SU-DHL-6 (cell line): ENCODE results near the gene CDYL2.

Experiments
- H2AFZ ChIP-seq: fragments of 200-600 bp; sonication (generic); 2 replicates; pipeline ENCODE4 v1.6.1; 2014; ENCODE audit warnings: low read depth, mild to moderate bottlenecking, moderate library complexity, mixed read lengths, antibody characterized with exemption, low read length; ENCODE audit not compliant: severe bottlenecking
- H3F3A ChIP-seq: fragments of 200-600 bp; shearing (Covaris generic); 2 replicates; pipeline ENCODE4 v1.6.0; 2016; ENCODE audit warnings: antibody characterized with exemption, mild to moderate bottlenecking; ENCODE audit not compliant: insufficient read depth
- H3K27ac ChIP-seq: fragments of 200-600 bp; sonication (generic); 2 replicates; pipeline ENCODE4 v1.5.1; 2016; ENCODE audit warnings: low read depth, mild to moderate bottlenecking, low read length, moderate library complexity, mixed read lengths
- H3K27me3 ChIP-seq: fragments of 200-600 bp; sonication (generic), shearing (Covaris generic); 2 replicates; pipeline ENCODE4 v1.6.0; 2014; ENCODE audit warnings: mild to moderate bottlenecking, low read length
- H3K36me3 ChIP-seq: fragments of 200-600 bp; sonication (generic); 2 replicates; pipeline ENCODE4 v1.6.1; 2014; ENCODE audit warnings: mild to moderate bottlenecking, low read length, mixed read lengths
- H3K4me2 ChIP-seq: fragments of 300-600, 200-600 bp; shearing (Covaris generic), sonication (generic); 2 replicates; pipeline ENCODE4 v1.6.0; 2014; ENCODE audit warnings: low read length, low read depth, mild to moderate bottlenecking; ENCODE audit not compliant: poor library complexity, severe bottlenecking
- H3K4me3 ChIP-seq: fragments of 200-600 bp; sonication (generic); 2 replicates; pipeline ENCODE4 v1.5.1; 2014; ENCODE audit warnings: antibody characterized with exemption, low read length, mild to moderate bottlenecking, mixed read lengths; ENCODE audit not compliant: insufficient read depth, poor library complexity, severe bottlenecking
- H3K79me2 ChIP-seq: fragments of 200-600 bp; sonication (generic); 2 replicates; pipeline ENCODE4 v1.6.1; 2014; ENCODE audit warnings: mild to moderate bottlenecking, low read length, moderate library complexity; ENCODE audit not compliant: insufficient read depth
- H3K9ac ChIP-seq: fragments of 200-600 bp; sonication (generic); 2 replicates; pipeline ENCODE4 v1.7.0; 2014; ENCODE audit warnings: mild to moderate bottlenecking, low read length
- H3K9me2 ChIP-seq: fragments of 200-600 bp; sonication (generic); replicated peaks from 2 replicates; pipeline ENCODE4 v1.6.1; 2014; ENCODE audit warnings: low read length; ENCODE audit not compliant: insufficient read depth
- H3K9me3 ChIP-seq: fragments of 200-600 bp; sonication (generic); 2 replicates; pipeline ENCODE4 v1.6.1; 2014; ENCODE audit warnings: low read length, mixed read lengths; ENCODE audit not compliant: insufficient read depth
- H4K20me1 ChIP-seq: fragments of 200-600 bp; sonication (generic); 2 replicates; pipeline ENCODE4 v1.6.1; 2014; ENCODE audit warnings: low read depth, mild to moderate bottlenecking, antibody characterized with exemption, low read length, moderate library complexity, mixed read lengths
- EZH2phosphoT487 ChIP-seq: fragments of 200-600 bp; sonication (generic), shearing (Covaris generic); conservative IDR thresholded peaks from 2 replicates; pipeline ENCODE4 v1.6.1; 2018; ENCODE audit warnings: mild to moderate bottlenecking, antibody characterized with exemption, low read length, moderate library complexity, mixed read lengths
- TF ChIP-seq, protein P1 (sequence below): fragments of 200-600 bp; sonication (generic); IDR thresholded peaks from one replicate; pipeline ENCODE4 v1.5.1; 2017; ENCODE audit warnings: antibody characterized with exemption, mild to moderate bottlenecking, low read length, moderate library complexity; ENCODE audit not compliant: insufficient read depth, poor library complexity, severe bottlenecking

CDYL2 gene

DNA sequence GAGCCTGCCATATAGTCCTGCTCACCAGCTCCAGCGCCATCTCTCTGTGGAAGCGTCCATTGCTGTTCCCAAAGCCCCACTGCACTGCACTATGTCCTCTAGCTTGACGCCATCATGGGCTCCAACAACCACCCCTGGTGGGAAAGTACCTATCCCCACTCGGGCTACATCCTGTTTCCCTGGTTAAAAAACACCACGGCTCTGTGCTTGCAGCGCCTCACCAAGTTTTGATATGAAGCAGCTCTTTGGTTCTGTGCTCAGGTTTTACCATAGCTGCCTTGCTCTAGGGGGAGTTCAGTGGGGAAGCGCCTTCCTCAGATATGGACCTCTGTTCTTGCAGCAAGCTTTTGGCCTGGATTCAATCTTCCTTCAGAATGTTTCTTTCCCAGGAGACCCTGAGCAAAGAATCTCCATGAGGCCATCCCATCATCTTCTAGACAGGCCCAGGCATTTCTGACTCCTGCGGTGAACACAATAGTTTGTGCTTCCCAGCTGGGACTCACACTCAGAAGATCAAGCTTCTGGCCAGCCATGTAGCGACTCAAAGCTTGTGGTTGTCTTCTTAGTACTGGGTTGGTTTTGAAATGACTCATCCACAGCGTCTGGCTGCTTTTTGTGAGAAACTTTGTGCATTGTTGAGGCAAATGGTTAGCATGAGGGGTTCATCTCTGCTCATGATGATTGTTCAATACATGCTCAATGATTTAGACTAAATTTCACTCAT is 224.1 kb downstream of the CDYL2 start:
- Histone ChIP-seq H3K36me3 (no peaks in the 10 kb centered on the region), H3K9me2 (no peaks in the 10 kb centered on the region), H2AFZ (no peak overlapping the region), H3K9me3 (no peaks in the 10 kb centered on the region), H3K4me2 (no peak overlapping the region), H3K27me3 (no peaks in the 10 kb centered on the region), H3F3A (no peaks in the 10 kb centered on the region), H4K20me1 (no peaks in the 10 kb centered on the region), H3K4me3 (no peak overlapping the region), H3K27ac (no peak overlapping the region), H3K9ac (no peak overlapping the region), H3K79me2 (no peaks in the 10 kb centered on the region)
- TF ChIP-seq, protein P1, sequence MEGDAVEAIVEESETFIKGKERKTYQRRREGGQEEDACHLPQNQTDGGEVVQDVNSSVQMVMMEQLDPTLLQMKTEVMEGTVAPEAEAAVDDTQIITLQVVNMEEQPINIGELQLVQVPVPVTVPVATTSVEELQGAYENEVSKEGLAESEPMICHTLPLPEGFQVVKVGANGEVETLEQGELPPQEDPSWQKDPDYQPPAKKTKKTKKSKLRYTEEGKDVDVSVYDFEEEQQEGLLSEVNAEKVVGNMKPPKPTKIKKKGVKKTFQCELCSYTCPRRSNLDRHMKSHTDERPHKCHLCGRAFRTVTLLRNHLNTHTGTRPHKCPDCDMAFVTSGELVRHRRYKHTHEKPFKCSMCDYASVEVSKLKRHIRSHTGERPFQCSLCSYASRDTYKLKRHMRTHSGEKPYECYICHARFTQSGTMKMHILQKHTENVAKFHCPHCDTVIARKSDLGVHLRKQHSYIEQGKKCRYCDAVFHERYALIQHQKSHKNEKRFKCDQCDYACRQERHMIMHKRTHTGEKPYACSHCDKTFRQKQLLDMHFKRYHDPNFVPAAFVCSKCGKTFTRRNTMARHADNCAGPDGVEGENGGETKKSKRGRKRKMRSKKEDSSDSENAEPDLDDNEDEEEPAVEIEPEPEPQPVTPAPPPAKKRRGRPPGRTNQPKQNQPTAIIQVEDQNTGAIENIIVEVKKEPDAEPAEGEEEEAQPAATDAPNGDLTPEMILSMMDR = no peak
- no peak for TF ChIP-seq EZH2phosphoT487

DNA sequence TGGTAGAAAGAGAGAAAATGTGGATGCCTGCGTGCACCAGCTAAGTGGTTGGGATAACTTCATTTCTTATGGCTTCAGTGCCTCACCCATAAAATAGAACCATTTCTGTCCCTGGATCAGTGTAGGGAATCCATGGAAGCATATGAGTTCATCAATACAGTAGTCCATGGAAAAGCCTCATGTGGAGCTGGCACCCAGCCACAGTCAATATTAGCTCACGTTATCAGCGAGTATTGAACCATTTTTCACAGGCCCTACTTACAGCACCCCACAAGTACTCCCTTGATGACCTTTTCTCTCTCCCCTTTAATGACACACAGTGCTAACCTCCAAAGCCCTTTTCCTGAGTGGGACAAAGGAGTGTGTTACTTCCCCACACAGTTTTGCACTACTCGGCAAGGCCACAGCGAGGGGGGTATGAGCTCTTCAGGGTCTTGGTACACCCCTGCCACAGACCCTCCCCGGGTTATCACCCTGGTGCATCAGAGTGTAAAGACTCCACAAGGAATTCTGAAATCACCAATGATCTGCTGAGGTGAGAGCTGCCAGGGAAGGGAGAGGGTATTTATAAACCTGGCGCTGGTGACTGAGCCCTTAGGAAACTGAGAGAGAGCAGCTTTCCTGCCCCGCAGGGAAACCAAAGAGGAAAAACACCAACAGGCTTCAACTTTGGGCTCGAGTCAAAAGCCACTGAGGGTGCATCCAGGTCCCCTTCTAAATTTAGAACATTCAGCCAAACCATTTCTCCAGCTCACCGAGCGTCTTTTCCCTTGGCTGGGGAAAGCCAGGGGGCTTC is 226.7 kb downstream of the CDYL2 start:
- Histone ChIP-seq H3K9ac (no peak overlapping the region), H4K20me1 (no peaks in the 10 kb centered on the region), H3K4me3 (no peak overlapping the region), H3K27me3 (no peaks in the 10 kb centered on the region), H3K9me3 (no peaks in the 10 kb centered on the region), H3K27ac (no peak overlapping the region), H3F3A (no peaks in the 10 kb centered on the region), H3K36me3 (no peaks in the 10 kb centered on the region), H2AFZ (no peak overlapping the region), H3K9me2 (no peaks in the 10 kb centered on the region), H3K4me2 (no peak overlapping the region), H3K79me2 (no peaks in the 10 kb centered on the region)
- TF ChIP-seq, protein P1 = no peak
- TF ChIP-seq EZH2phosphoT487 = no peak

DNA sequence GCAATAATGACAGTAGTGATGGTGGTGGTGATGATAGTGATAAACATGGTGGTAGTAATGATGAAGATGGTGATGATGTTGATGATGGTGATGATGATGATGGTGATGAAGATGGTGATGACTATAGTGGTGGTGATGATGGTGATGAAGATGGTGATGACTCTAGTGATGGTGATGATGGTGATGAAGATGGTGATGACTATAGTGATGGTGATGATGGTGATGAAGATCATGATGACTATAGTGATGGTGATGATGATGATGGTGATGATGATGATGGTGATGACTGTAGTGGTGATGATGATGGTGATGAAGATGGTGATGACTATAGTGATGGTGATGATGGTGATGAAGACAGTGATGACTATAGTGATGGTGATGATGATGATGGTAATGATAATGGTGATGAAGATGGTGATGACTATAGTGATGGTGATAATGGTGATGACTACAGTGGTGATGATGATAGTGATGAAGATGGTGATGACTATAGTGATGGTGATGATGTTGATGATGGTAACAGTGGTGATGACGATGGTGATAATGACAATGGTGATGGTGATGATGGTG is 228.0 kb downstream of the CDYL2 start:
- Histone ChIP-seq H3K36me3 (no peaks in the 10 kb centered on the region), H2AFZ (no peak overlapping the region), H4K20me1 (no peaks in the 10 kb centered on the region), H3K27me3 (no peaks in the 10 kb centered on the region), H3K27ac (no peak overlapping the region), H3K9me2 (no peaks in the 10 kb centered on the region), H3K9ac (no peak overlapping the region), H3K4me3 (no peak overlapping the region), H3K9me3 (no peaks in the 10 kb centered on the region), H3K79me2 (no peaks in the 10 kb centered on the region), H3K4me2 (no peak overlapping the region), H3F3A (no peaks in the 10 kb centered on the region)
- TF ChIP-seq EZH2phosphoT487 = no peak
- TF ChIP-seq, protein P1 = no peak
